HEK293 (cell line): ENCODE results near the gene MGAT4A.

ENCODE experiments used
- CTCF ChIA-PET: fragments of 350-600 bp; formaldehyde crosslinking; extraction: SDS; loops from one replicate; lab custom pipeline; 2021; ENCODE audit warnings: antibody characterized with exemption; lab: Yijun Ruan, JAX
- POLR2A ChIA-PET: fragments of 300-600 bp; formaldehyde crosslinking; extraction: SDS; loops from one replicate; lab custom pipeline; 2020; ENCODE audit warnings: antibody characterized with exemption, inconsistent platforms; lab: Yijun Ruan, JAX
- H3K27ac ChIP-seq: fragments of 200-500 bp; sonication (Bioruptor generic); 2 replicates; pipeline ENCODE4 v1.5.1; 2014; ENCODE audit warnings: low read depth, low read length, control low read depth, inconsistent platforms; ENCODE audit errors: extremely low read depth
- H3K36me3 ChIP-seq, 2 experiments: fragments of 200-500 bp in 1 of 2; sonication (Bioruptor generic) in 1 of 2; 1 replicate in 1 of 2; 2 replicates in 1 of 2; pipeline ENCODE4 v1.5.1; 2014 to 2017; ENCODE audit warnings: inconsistent platforms in 2 of 2, low read length in 2 of 2; ENCODE audit not compliant: control insufficient read depth in 2 of 2, insufficient read depth in 1 of 2
- H3K4me1 ChIP-seq: fragments of 200-500 bp; sonication (Bioruptor generic); 2 replicates; pipeline ENCODE4 v1.5.1; 2014; ENCODE audit warnings: mild to moderate bottlenecking, low read length, inconsistent platforms; ENCODE audit not compliant: control insufficient read depth, insufficient read depth
- H3K4me3 ChIP-seq: 2 replicates; pipeline ENCODE4 v1.5.1; 2011; ENCODE audit warnings: low read depth, mild to moderate bottlenecking, control low read depth, low read length, moderate library complexity
- H3K9me3 ChIP-seq: fragments of 200-500 bp; sonication (Bioruptor generic); 2 replicates; pipeline ENCODE4 v1.5.1; 2014; ENCODE audit warnings: low read depth, low read length, inconsistent platforms; ENCODE audit not compliant: control insufficient read depth, insufficient read depth
- GLIS2 ChIP-seq: fragments of 450-650 bp; formaldehyde crosslinking; IDR thresholded peaks from 2 replicates; pipeline ENCODE4 v1.5.1; 2016; ENCODE audit warnings: missing biosample characterization, missing genetic modification characterization
- SP3 ChIP-seq: fragments of 450-650 bp; formaldehyde crosslinking; IDR thresholded peaks from 2 replicates; pipeline ENCODE4 v1.5.1; 2016; ENCODE audit warnings: missing biosample characterization, missing genetic modification characterization
- ZBTB20 ChIP-seq: fragments of 450-650 bp; formaldehyde crosslinking; IDR thresholded peaks from 2 replicates; pipeline ENCODE4 v1.5.1; 2016; ENCODE audit warnings: missing biosample characterization, missing genetic modification characterization
- ZBTB48 ChIP-seq: fragments of 450-650 bp; formaldehyde crosslinking; IDR thresholded peaks from 2 replicates; pipeline ENCODE4 v1.5.1; 2016; ENCODE audit warnings: missing biosample characterization, missing genetic modification characterization
- ZBTB8A ChIP-seq: fragments of 450-650 bp; formaldehyde crosslinking; IDR thresholded peaks from 2 replicates; pipeline ENCODE4 v1.5.1; 2016; ENCODE audit warnings: missing biosample characterization, missing genetic modification characterization
- ZFP41 ChIP-seq: fragments of 450-650 bp; formaldehyde crosslinking; IDR thresholded peaks from 2 replicates; pipeline ENCODE4 v1.5.1; 2016; ENCODE audit warnings: missing biosample characterization, missing genetic modification characterization, borderline replicate concordance
- ZIC2 ChIP-seq: fragments of 450-650 bp; formaldehyde crosslinking; IDR thresholded peaks from 2 replicates; pipeline ENCODE4 v1.5.1; 2016; ENCODE audit warnings: missing biosample characterization, missing genetic modification characterization
- ZNF335 ChIP-seq: fragments of 450-650 bp; formaldehyde crosslinking; conservative IDR thresholded peaks from 2 replicates; pipeline ENCODE4 v1.5.1; 2016; ENCODE audit warnings: missing biosample characterization, missing genetic modification characterization
- ZNF391 ChIP-seq: fragments of 450-650 bp; formaldehyde crosslinking; IDR thresholded peaks from 2 replicates; pipeline ENCODE4 v1.5.1; 2016; ENCODE audit warnings: low read depth, missing biosample characterization, missing genetic modification characterization, borderline replicate concordance
- ZNF555 ChIP-seq: fragments of 450-650 bp; formaldehyde crosslinking; conservative IDR thresholded peaks from 2 replicates; pipeline ENCODE4 v1.5.1; 2017; ENCODE audit warnings: missing biosample characterization, mild to moderate bottlenecking, missing genetic modification characterization, inconsistent platforms
- ZNF561 ChIP-seq: fragments of 450-650 bp; IDR thresholded peaks from 2 replicates; pipeline ENCODE4 v1.5.1; 2018; ENCODE audit warnings: missing biosample characterization, missing genetic modification characterization, borderline replicate concordance
- ZNF610 ChIP-seq: fragments of 450-650 bp; formaldehyde crosslinking; IDR thresholded peaks from 2 replicates; pipeline ENCODE4 v1.5.1; 2016; ENCODE audit warnings: missing biosample characterization, missing genetic modification characterization, borderline replicate concordance
- ZNF660 ChIP-seq: fragments of 450-650 bp; IDR thresholded peaks from 2 replicates; pipeline ENCODE4 v1.5.1; 2018; ENCODE audit warnings: missing biosample characterization, mild to moderate bottlenecking, missing genetic modification characterization
- ZNF707 ChIP-seq: fragments of 450-650 bp; formaldehyde crosslinking; IDR thresholded peaks from 2 replicates; pipeline ENCODE4 v1.5.1; 2016; ENCODE audit warnings: missing biosample characterization, missing genetic modification characterization
- TF ChIP-seq, protein P1 (sequence below): fragments of 450-650 bp; formaldehyde crosslinking; IDR thresholded peaks from 2 replicates; pipeline ENCODE4 v1.5.1; 2016; ENCODE audit warnings: missing biosample characterization, missing genetic modification characterization
- TF ChIP-seq, protein P2 (sequence below): fragments of 450-650 bp; formaldehyde crosslinking; IDR thresholded peaks from 2 replicates; pipeline ENCODE4 v1.5.1; 2016; ENCODE audit warnings: missing biosample characterization, missing genetic modification characterization
- TF ChIP-seq, protein P3 (sequence below): fragments of 450-650 bp; formaldehyde crosslinking; IDR thresholded peaks from 2 replicates; pipeline ENCODE4 v1.5.1; 2017; ENCODE audit warnings: missing biosample characterization, missing genetic modification characterization
- TF ChIP-seq, protein P4 (sequence below): fragments of 450-650 bp; formaldehyde crosslinking; optimal IDR thresholded peaks from 2 replicates; pipeline ENCODE3; 2016; ENCODE audit warnings: missing biosample characterization, mild to moderate bottlenecking, missing genetic modification characterization
- TF ChIP-seq, protein P5 (sequence below): fragments of 450-650 bp; formaldehyde crosslinking; IDR thresholded peaks from 2 replicates; pipeline ENCODE4 v1.5.1; 2016; ENCODE audit warnings: missing biosample characterization, missing genetic modification characterization

Gene MGAT4A

DNA sequence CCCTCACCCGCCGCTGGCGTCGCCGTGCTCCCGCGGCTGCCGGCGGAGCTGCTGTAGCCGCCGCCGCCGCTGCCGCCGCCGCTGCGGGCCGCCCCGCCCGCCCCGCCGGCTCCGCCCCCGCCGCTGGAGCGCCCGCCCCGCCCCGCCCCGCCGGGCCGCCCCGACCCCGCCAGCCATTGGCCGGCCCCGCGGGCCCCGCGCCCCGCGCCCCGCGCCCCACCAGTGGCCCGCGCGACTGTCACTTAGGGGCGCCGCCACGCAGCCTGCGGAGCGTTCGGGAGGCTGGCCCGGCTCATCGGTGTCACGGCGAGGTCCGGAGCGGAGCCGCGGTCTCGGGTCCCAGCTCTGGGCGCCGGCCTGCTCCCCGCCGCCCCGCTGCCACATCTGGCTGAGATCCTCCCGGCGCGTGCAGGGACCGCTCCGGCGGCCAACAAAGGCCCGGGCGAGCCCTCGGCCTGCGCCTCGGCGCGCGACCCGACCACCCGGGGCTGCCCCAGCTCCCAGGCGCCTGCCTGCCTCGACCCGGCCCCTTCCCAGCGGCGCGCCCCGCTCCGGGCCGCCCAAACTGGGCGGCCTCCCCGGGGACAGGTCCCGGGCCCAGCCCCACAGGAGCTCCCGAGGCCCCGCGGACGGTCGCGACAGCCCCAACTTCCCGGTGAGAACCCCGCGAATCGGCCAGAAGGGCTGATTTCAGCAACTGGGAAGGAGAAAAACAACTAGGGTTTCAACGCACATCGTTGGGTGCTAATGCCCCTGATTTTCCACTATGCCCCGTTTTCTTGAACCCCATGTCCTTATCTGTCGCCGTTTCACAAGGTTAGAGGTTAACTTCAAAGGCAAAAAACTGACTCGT, at the start of gene MGAT4A:
TSS of gene MGAT4A (minus strand) at position 92 of the 853 bp plus-strand sequence. CDS start 4,800 bp downstream, outside the sequence.
- peak within 1 kb of the TSS; percentile 78 for H3K27ac ChIP-seq
- POLR2A ChIA-PET = no interaction called here
- peak within 1 kb of the TSS; percentile 74 for H3K4me3 ChIP-seq
- no peaks in the 10 kb centered on the region for H3K9me3 ChIP-seq
- peaks cover 28% of the 10 kb centered on the region for H3K4me1 ChIP-seq
- TF ChIP-seq, protein P1, sequence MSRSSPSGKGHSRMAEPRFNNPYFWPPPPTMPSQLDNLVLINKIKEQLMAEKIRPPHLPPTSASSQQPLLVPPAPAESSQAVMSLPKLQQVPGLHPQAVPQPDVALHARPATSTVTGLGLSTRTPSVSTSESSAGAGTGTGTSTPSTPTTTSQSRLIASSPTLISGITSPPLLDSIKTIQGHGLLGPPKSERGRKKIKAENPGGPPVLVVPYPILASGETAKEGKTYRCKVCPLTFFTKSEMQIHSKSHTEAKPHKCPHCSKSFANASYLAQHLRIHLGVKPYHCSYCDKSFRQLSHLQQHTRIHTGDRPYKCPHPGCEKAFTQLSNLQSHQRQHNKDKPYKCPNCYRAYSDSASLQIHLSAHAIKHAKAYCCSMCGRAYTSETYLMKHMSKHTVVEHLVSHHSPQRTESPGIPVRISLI (tag by site-specific recombination) = no peak
- TF ChIP-seq ZNF391 (no peak), ZIC2 (tag by site-specific recombination) (peak; percentile 47), ZBTB20 (tag by site-specific recombination) (peak; percentile 57; the same call in 1 of the 2 replicates), ZNF335 (tag by site-specific recombination) (peak; percentile 59; the same call in 1 of the 2 replicates), ZNF561 (peak; percentile 48; the same call in 1 of the 2 replicates), ZFP41 (tag by site-specific recombination) (no peak), ZBTB8A (peak; percentile 50), SP3 (tag by site-specific recombination) (0 out of 2 replicates have a peak, but pooled peaks have one; percentile 22), ZBTB48 (tag by site-specific recombination) (no peak), GLIS2 (tag by site-specific recombination) (no peak), ZNF610 (tag by site-specific recombination) (no peak), ZNF660 (tag by site-specific recombination) (0 out of 2 replicates have a peak, but pooled peaks have one; percentile 43), ZNF707 (tag by site-specific recombination) (no peak), ZNF555 (tag by site-specific recombination) (no peak)
- TF ChIP-seq, protein P2, sequence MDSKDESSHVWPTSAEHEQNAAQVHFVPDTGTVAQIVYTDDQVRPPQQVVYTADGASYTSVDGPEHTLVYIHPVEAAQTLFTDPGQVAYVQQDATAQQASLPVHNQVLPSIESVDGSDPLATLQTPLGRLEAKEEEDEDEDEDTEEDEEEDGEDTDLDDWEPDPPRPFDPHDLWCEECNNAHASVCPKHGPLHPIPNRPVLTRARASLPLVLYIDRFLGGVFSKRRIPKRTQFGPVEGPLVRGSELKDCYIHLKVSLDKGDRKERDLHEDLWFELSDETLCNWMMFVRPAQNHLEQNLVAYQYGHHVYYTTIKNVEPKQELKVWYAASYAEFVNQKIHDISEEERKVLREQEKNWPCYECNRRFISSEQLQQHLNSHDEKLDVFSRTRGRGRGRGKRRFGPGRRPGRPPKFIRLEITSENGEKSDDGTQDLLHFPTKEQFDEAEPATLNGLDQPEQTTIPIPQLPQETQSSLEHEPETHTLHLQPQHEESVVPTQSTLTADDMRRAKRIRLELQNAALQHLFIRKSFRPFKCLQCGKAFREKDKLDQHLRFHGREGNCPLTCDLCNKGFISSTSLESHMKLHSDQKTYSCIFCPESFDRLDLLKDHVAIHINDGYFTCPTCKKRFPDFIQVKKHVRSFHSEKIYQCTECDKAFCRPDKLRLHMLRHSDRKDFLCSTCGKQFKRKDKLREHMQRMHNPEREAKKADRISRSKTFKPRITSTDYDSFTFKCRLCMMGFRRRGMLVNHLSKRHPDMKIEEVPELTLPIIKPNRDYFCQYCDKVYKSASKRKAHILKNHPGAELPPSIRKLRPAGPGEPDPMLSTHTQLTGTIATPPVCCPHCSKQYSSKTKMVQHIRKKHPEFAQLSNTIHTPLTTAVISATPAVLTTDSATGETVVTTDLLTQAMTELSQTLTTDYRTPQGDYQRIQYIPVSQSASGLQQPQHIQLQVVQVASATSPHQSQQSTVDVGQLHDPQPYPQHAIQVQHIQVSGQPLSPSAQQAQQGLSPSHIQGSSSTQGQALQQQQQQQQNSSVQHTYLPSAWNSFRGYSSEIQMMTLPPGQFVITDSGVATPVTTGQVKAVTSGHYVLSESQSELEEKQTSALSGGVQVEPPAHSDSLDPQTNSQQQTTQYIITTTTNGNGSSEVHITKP (tag by site-specific recombination) = 0 out of 2 replicates have a peak, but pooled peaks have one; percentile 19
- TF ChIP-seq, protein P3, sequence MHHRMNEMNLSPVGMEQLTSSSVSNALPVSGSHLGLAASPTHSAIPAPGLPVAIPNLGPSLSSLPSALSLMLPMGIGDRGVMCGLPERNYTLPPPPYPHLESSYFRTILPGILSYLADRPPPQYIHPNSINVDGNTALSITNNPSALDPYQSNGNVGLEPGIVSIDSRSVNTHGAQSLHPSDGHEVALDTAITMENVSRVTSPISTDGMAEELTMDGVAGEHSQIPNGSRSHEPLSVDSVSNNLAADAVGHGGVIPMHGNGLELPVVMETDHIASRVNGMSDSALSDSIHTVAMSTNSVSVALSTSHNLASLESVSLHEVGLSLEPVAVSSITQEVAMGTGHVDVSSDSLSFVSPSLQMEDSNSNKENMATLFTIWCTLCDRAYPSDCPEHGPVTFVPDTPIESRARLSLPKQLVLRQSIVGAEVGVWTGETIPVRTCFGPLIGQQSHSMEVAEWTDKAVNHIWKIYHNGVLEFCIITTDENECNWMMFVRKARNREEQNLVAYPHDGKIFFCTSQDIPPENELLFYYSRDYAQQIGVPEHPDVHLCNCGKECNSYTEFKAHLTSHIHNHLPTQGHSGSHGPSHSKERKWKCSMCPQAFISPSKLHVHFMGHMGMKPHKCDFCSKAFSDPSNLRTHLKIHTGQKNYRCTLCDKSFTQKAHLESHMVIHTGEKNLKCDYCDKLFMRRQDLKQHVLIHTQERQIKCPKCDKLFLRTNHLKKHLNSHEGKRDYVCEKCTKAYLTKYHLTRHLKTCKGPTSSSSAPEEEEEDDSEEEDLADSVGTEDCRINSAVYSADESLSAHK = no peak
- TF ChIP-seq, protein P4, sequence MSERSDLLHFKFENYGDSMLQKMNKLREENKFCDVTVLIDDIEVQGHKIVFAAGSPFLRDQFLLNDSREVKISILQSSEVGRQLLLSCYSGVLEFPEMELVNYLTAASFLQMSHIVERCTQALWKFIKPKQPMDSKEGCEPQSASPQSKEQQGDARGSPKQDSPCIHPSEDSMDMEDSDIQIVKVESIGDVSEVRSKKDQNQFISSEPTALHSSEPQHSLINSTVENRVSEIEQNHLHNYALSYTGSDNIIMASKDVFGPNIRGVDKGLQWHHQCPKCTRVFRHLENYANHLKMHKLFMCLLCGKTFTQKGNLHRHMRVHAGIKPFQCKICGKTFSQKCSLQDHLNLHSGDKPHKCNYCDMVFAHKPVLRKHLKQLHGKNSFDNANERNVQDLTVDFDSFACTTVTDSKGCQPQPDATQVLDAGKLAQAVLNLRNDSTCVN (tag by site-specific recombination) = peak; percentile 34
- TF ChIP-seq, protein P5, sequence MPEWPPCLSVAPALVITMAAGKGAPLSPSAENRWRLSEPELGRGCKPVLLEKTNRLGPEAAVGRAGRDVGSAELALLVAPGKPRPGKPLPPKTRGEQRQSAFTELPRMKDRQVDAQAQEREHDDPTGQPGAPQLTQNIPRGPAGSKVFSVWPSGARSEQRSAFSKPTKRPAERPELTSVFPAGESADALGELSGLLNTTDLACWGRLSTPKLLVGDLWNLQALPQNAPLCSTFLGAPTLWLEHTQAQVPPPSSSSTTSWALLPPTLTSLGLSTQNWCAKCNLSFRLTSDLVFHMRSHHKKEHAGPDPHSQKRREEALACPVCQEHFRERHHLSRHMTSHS (tag by site-specific recombination) = no peak
- TF ChIP-seq, all 188 proteins: peak for 9
- CTCF ChIA-PET = interaction anchor here (0.6 to 0.7 kb wide), 2 partner anchors 113 to 334 kb away, joined by 3 to 4 read pairs; no protein-coding TSS in a partner anchor
- H3K36me3 ChIP-seq = no peaks in the 10 kb centered on the region
